NCI-H1436 treated with DMSO at 0.1 percent for 48 hours (cell line): ENCODE measurements around the gene HBP1.
"Not testable (repeated sequence)": the region's sequence is repeated elsewhere in the genome, so short reads cannot be mapped to it uniquely, and the experiment has no call there.

Experiments used
- DNase-seq: peaks from one replicate; lab custom pipeline; 2025; lab: John Stamatoyannopoulos, UW

HBP1 gene

DNA sequence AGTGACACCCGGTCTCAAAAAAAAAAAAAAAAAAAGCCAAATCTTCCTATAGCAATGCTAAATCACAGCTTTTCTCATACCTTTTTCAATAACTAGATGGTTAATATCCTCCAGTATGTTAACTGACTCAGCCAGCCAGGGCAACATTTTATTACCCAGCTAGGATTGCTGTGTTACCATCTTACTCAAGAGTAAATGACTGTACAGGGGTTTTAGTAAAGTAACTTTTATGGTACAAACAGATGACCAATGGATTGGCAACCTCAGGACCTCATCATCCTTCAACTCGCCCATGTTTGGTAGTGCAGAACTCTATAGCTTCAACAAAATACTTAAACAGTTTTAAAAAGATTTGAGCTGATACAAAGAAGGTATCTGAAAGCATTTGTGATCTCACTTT lies 59.5 kb downstream of the HBP1 start:
- no peak for DNase-seq

DNA sequence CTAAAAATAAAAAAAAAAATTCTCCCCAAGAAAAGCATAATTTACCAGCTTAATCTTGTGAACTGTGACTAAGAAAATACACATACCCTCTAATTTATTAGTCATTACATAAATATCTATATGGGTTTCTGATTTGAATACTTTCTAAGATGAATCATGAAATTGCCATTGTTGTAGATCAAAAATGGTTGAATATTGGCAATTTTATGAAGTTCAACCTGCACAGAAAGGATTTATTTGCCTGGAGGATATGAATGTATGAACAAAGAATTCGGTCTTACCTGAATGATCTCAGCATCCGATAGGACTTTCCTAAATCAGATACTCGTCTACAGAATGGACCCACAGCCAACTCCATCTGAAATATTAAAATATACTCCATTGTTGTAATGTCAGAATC lies 61.5 kb downstream of the HBP1 start:
- DNase-seq = no peak

DNA sequence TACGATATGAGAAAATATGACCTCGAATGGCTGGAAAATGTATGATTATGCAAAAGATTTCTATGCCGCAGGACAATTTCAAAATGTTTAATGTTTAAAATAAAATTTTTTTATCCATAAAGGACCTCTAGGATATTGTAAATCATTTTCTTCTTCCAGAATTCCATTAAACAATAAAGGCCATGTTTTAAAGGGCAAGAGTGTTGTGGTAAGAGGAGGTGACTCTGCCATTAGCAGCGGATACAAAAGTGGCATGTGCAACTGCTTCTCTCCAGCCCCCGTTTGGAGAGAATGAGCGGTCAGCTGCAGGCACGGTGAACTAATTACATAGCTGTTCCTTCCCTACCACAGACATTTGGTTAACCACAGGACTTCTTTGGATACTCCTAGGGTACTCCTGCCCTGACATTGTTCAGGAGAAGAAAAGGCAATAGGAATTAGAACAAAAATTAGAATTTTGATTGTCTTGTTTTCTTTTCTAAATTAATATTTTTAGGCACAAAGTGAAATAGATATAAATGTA lies 63.8 kb downstream of the HBP1 start:
- no peak for DNase-seq

DNA sequence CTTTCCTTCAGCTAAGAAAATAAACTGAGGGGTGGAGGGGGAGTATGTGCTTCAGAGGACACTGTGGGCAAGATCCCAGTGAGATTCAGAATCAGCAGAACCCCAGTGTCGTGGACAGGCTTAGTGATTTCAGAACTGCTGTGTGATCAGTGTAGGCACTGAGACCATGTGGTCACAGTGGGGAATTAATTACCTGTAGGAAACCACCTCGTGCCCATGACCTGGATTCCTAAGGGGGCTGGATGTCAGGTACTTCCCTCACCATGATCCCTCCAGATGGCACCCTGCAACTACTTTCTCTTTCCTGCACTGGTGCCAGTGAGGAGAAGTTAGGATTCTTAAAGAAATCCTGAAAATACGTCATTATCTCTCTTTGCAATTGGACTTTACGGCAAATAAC lies 64.4 kb downstream of the HBP1 start:
- DNase-seq = no peak

DNA sequence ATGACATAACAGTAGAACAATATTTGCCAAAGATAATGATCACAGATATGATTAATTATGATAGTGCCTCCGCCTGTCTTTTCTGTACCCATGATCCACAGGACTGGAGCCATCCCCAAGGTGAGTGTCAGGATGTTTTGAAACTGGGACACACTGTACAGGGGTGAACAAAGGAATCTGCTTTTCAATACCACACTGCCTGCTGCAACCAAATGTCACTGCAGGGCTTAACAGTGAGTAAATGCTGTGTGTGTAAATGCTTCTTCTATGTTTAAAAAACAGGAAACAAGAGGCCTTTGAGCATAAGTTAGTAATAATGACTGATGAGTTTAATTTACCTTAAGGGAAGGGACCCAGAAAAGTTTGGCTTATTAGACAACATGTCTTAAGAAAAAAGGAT lies 65.2 kb downstream of the HBP1 start:
- DNase-seq = no peak

DNA sequence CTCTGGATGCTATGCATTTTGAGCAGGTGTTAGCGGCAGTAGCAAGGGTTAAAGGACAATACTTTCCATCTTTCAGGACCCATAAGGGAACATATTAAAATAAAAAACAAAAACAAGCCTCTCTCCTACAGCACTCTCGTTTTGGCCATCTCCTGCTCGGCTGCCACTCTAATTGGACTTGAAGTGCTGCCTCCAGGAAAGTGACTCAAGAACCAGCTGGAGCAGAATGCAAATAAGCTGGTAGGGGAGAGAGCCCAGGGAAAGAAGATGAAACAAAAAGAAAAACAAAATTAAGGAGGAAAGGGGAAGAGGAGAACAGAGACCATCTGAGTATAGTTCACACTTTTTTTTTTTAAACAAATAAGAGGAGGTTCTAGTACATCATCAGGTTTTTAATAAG lies 65.6 kb downstream of the HBP1 start:
- no peak for DNase-seq

DNA sequence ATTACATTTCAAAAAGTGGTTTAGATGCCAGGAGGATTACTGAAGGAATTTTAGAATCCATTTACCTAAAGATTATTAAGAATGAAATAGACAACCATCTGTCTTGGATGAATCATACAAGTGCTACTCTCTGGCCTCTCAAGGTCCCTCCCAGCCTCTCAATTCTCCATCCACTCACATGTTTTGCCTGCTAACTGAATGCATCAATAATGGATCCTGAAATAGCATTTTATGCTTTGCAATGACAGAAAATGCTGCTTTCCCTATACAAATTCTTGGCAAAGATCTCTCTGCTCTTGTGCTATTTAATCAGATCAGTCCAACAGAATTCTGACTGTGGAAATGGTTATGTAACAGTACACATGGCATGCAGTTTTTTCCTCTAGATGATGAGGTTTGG lies 68.1 kb downstream of the HBP1 start:
- DNase-seq = no peak

DNA sequence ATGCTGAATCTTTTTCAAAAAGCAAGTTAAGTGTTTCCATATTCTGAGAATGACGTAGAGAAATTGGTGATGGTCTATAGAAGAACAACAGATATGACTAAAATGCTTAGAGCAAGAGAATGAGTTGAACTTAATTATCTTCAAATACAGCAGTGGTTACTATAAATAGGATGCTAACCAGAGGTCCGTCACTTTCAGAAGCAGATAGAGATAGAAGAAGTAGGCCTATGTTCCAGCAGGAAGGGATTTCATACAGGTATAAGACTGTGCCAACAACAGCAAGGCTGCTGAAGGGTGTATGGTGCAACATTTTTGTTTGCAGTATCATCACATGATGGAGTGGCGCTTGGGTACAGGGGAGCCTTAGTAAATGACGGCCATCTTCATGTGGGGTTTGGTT lies 68.6 kb downstream of the HBP1 start:
- DNase-seq = no peak

DNA sequence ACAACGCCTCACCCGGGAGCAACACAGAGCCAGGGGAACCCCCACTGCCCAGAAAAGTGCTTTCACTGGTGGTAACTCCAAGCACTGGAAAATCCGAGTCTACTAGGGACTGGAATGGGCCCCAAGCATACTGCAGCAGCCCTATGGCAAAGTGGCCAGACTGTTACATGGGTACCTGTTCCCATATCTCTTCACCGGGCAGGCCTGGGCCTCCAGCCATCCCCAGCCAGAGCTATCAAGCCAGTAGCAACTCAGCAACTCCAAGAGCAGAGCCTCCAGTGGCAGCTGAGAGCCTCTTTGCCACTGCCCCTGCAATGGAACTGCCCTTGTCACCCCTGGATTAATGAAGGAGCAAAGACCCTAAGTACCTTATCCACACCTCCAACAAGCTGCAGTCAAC lies 73.5 kb downstream of the HBP1 start:
- no peak for DNase-seq

DNA sequence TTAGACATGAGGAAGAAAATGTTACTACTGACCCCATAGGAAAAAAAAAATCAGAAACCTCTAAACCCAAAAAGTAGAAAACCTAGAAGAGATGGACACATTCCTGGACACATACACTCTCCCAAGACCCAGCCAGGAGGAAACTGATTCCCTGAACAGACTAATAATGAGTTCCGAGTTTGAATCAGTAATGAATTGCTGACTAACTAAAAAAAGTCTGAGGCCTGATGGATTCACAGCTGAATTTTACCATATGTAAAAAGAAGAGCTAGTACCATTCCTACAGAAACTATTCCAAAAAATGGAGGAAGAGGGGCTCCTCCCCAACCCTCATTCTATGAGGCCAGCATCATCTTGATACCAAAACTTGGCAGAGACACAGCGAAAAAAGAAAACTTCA lies 75.8 kb downstream of the HBP1 start:
- DNase-seq = no peak

DNA sequence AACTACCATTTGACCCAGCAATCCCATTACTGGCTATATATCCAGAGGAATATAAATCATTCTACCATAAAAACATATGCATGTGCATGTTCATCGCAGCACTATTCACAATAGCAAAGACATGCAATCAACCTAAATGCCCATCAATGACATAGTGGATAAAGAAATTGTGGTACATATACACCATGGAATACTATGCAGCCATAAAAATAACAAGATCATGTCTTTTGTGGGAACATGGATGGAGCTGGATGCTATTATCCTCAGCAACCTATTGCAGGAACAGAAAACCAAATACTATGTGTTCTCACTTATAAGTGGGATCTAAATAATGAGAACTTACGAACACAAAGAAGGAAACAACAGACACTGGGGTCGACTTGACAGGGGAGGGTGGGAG lies 78.0 kb downstream of the HBP1 start:
- DNase-seq = not testable (repeated sequence)

DNA sequence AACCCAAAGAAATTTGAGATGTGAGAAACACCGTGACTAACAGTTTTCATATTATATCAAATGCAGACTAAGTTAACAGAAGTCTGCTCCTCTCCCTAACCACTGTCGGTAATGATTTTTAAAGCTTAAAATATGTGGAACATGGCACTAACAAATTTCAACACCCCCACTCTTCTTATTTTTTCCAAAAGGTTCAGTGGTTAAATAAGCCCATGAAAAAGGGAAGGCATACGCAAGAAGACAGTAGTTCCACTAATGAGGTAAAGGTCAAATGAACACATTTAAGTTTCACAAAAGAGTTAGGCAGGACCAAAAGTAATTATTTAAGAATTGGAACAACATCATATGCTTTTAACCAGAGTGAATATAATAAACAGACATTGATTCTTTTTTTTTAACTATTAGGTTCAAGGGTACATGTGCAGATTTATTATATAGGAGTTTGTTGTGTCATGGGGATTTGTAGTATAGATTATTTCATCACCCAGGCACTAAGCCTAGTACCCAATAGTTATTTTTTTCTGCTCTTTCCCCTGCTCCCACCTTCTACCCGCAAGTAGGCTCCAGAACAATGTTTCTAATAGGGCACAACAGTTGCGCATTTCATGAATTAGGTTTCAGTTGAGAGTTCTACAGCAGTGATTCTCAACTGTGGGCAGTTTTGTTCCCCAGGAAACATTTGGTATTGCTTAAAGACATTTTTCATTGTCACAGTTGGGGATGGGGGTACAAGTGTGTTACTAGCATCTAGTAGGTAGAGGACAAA lies 79.9 kb downstream of the HBP1 start:
- DNase-seq = no peak

DNA sequence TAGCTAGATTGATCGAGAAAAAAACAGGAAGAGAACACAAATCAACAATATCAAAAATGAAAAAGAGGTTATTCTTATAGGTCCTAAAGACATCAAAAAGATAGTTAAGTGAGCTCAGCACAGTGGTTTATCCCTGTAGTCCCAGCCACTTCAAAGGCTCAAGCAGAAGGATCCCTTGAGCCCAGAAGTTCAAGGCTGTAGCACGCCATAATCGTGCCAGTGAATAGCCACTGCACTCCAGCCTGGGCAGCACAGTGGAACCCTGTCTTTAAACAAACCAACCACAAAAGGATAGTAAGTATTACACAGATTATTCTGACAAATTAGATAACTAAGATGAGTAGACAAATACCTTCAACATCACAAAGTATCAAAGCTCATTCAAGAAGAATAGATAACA lies 83.2 kb downstream of the HBP1 start:
- no peak for DNase-seq
